Liver (tissue), 9 donors: ENCODE results near the gene CDH6. TPM values are rescaled to one million over a fixed set of nuclear protein-coding genes. Genes with fewer than 3 reads are reported as not detected.

ENCODE experiments used
- DNase-seq: peaks from one replicate; pipeline ENCODE4 v3.0.0-alpha.2; 2017; ENCODE audit warnings: low spot score
- H3K27ac ChIP-seq, 2 donors: one replicate each; pipeline ENCODE4 v1.7.0; 2013; ENCODE audit warnings: inconsistent platforms in 2 of 2, low read length in 2 of 2, control low read depth in 1 of 2, low read depth in 1 of 2, mild to moderate bottlenecking in 1 of 2
- H3K27me3 ChIP-seq, 4 donors: one replicate each; pipeline versions ENCODE4 v1.6.1 to v1.7.0; 2013; ENCODE audit warnings: low read length in 3 of 4, inconsistent platforms in 1 of 4, mild to moderate bottlenecking in 1 of 4, moderate library complexity in 1 of 4; ENCODE audit not compliant: control insufficient read depth in 4 of 4, insufficient read depth in 4 of 4
- H3K36me3 ChIP-seq, 4 donors: one replicate each; pipeline versions ENCODE4 v1.6.1 to v1.7.0; 2013; ENCODE audit warnings: low read length in 3 of 4, mild to moderate bottlenecking in 3 of 4, low read depth in 1 of 4, moderate library complexity in 1 of 4; ENCODE audit not compliant: control insufficient read depth in 4 of 4, insufficient read depth in 3 of 4
- H3K4me1 ChIP-seq, 4 donors: one replicate each; pipeline versions ENCODE4 v1.6.1 to v1.7.0; 2013; ENCODE audit warnings: low read length in 3 of 4, mild to moderate bottlenecking in 3 of 4, moderate library complexity in 1 of 4; ENCODE audit not compliant: control insufficient read depth in 4 of 4, insufficient read depth in 4 of 4
- H3K4me3 ChIP-seq, 3 donors: one replicate each; pipeline versions ENCODE4 v1.6.1 to v1.7.0; 2013; ENCODE audit warnings: low read length in 3 of 3, control low read depth in 1 of 3, low read depth in 1 of 3, mild to moderate bottlenecking in 1 of 3
- H3K9ac ChIP-seq, 2 donors: one replicate each; pipeline ENCODE4 v1.7.0; 2013; ENCODE audit warnings: low read length in 2 of 2, mild to moderate bottlenecking in 2 of 2, moderate library complexity in 2 of 2, control low read depth in 1 of 2, low read depth in 1 of 2
- H3K9me3 ChIP-seq, 4 donors: one replicate each; pipeline versions ENCODE4 v1.6.1 to v1.7.0; 2013; ENCODE audit warnings: low read length in 3 of 4; ENCODE audit not compliant: control insufficient read depth in 4 of 4
- ATF3 ChIP-seq: IDR thresholded peaks from 2 replicates; pipeline ENCODE4 v1.6.1; 2016; ENCODE audit warnings: antibody characterized with exemption
- CTCF ChIP-seq: fragments of 150-350 bp; IDR thresholded peaks from 2 replicates; pipeline ENCODE4 v1.5.1; 2017; ENCODE audit warnings: improper control_type of control experiment, low read depth, low read length; ENCODE audit not compliant: missing input control
- EGR1 ChIP-seq, 2 donors: IDR thresholded peaks; 2 replicates each; pipeline ENCODE4 v1.6.1; 2016 to 2018; ENCODE audit warnings: antibody characterized with exemption in 2 of 2, low read depth in 2 of 2
- FOXA1 ChIP-seq: IDR thresholded peaks from 2 replicates; pipeline ENCODE4 v1.6.1; 2016; ENCODE audit warnings: antibody characterized with exemption
- FOXA2 ChIP-seq: IDR thresholded peaks from 2 replicates; pipeline ENCODE4 v1.6.1; 2016; ENCODE audit warnings: antibody characterized with exemption
- GABPA ChIP-seq, 2 donors: IDR thresholded peaks in 1 of 2; conservative IDR thresholded peaks in 1 of 2; 2 replicates each; pipeline ENCODE4 v1.6.1; 2016; ENCODE audit warnings: antibody characterized with exemption in 2 of 2, mild to moderate bottlenecking in 1 of 2, moderate library complexity in 1 of 2
- HNF4A ChIP-seq, 2 donors: conservative IDR thresholded peaks; 2 replicates each; pipeline ENCODE4 v1.6.1; 2016; ENCODE audit warnings: antibody characterized with exemption in 2 of 2, mild to moderate bottlenecking in 2 of 2
- HNF4G ChIP-seq: IDR thresholded peaks from 2 replicates; pipeline ENCODE4 v1.6.1; 2016; ENCODE audit warnings: antibody characterized with exemption
- JUND ChIP-seq, 2 donors: IDR thresholded peaks; 2 replicates each; pipeline ENCODE4 v1.6.1; 2016; ENCODE audit warnings: antibody characterized with exemption in 2 of 2
- MAX ChIP-seq: IDR thresholded peaks from 2 replicates; pipeline ENCODE4 v1.6.1; 2016; ENCODE audit warnings: antibody characterized with exemption
- NR2F2 ChIP-seq: IDR thresholded peaks from 2 replicates; pipeline ENCODE4 v1.6.1; 2016; ENCODE audit warnings: antibody characterized with exemption
- RAD21 ChIP-seq, 2 donors: IDR thresholded peaks; 2 replicates each; pipeline ENCODE4 v1.6.1; 2016; ENCODE audit warnings: antibody characterized with exemption in 2 of 2, mild to moderate bottlenecking in 2 of 2
- REST ChIP-seq: IDR thresholded peaks from 2 replicates; pipeline ENCODE4 v1.6.1; 2016; ENCODE audit warnings: antibody characterized with exemption, mild to moderate bottlenecking
- RXRA ChIP-seq, 2 donors: IDR thresholded peaks; 2 replicates each; pipeline ENCODE4 v1.6.1; 2017 to 2018; ENCODE audit warnings: antibody characterized with exemption in 2 of 2, mild to moderate bottlenecking in 1 of 2
- SP1 ChIP-seq: IDR thresholded peaks from 2 replicates; pipeline ENCODE4 v1.6.1; 2018; ENCODE audit warnings: antibody characterized with exemption, mild to moderate bottlenecking
- TAF1 ChIP-seq: conservative IDR thresholded peaks from 2 replicates; pipeline ENCODE4 v1.6.1; 2016; ENCODE audit warnings: antibody characterized with exemption, mild to moderate bottlenecking
- YY1 ChIP-seq: IDR thresholded peaks from 2 replicates; pipeline ENCODE4 v1.6.1; 2016; ENCODE audit warnings: antibody characterized with exemption, mild to moderate bottlenecking
- ZBTB33 ChIP-seq: IDR thresholded peaks from 2 replicates; pipeline ENCODE4 v1.6.1; 2016; ENCODE audit warnings: antibody characterized with exemption
- WGBS: extraction: QIAGEN DNeasy Blood & Tissue Kit; methylation state at CpG from one replicate; pipeline ENCODE4 v1.1.7; 2013; 5-methylcytosine and 5-hydroxymethylcytosine counted together
- polyA plus RNA-seq, 2 donors: library from polyadenylated mRNA; stranded (reverse) in 1 of 2; unstranded in 1 of 2; fragments of 200-250 nt in 1 of 2; fragments of >200 nt in 1 of 2; fragmentation: Nextera tagmentation in 1 of 2; extraction: Ambion mirVana in 1 of 2; gene quantifications; one replicate each; pipeline versions ENCODE4 v1.2.1 to v1.2.3, GENCODE V29; 2013 to 2015
- total RNA-seq, 2 donors: library from RNA; depleted of rRNA; stranded (reverse); fragments of >200 nt; gene quantifications; one replicate each; pipeline ENCODE4 v1.2.3, GENCODE V29; 2014
- donor health status: healthy.
- donor health status: healthy.
- donor health status: healthy.
- donor health status: healthy.
- donor health status: healthy.

Gene CDH6
- total and polyA plus RNA-seq, 4 donors = 0.18 to 3.7 (median 0.84) TPM

GRCh38 chr5:31211098-31211497 lies 17.6 kb downstream of the CDH6 start:
- Histone ChIP-seq H3K9ac (no peak overlapping the region), H3K27me3 (peaks cover 0 to 3% (median 0%) of the 10 kb centered on the region in 4 donors), H3K9me3 (no peaks in the 10 kb centered on the region), H3K4me1 (peaks cover 0 to 7% (median 3%) of the 10 kb centered on the region in 4 donors), H3K36me3 (no peaks in the 10 kb centered on the region), H3K4me3 (no peak overlapping the region), H3K27ac (no peak overlapping the region)
- TF ChIP-seq ATF3 = no peak
- no peak for TF ChIP-seq TAF1
- TF ChIP-seq MAX = no peak
- no peak for TF ChIP-seq CTCF
- TF ChIP-seq JUND (IDR thresholded peaks at IDR 0.05) = no peak
- TF ChIP-seq HNF4A (conservative IDR thresholded peaks at IDR 0.05) = no peak
- TF ChIP-seq HNF4G = no peak
- no peak for TF ChIP-seq RXRA (IDR thresholded peaks at IDR 0.05)
- no peak for TF ChIP-seq GABPA (IDR thresholded peaks at IDR 0.05 in 1 of 2, conservative IDR thresholded peaks at IDR 0.05 in 1 of 2)
- TF ChIP-seq SP1 = no peak
- no peak for TF ChIP-seq EGR1 (IDR thresholded peaks at IDR 0.05; ENCODE audit: low read depth in 2 of 2)
- TF ChIP-seq REST = no peak
- no peak for TF ChIP-seq RAD21 (IDR thresholded peaks at IDR 0.05)
- no peak for TF ChIP-seq ZBTB33
- no peak for TF ChIP-seq FOXA2
- no peak for TF ChIP-seq YY1
- TF ChIP-seq NR2F2 = no peak
- TF ChIP-seq FOXA1 = no peak
- no peak for DNase-seq

- Histone ChIP-seq H3K27me3 (peaks cover 0 to 3% (median 0%) of the 10 kb centered on the region in 4 donors), H3K4me1 (peaks cover 0 to 7% (median 3%) of the 10 kb centered on the region in 4 donors), H3K9ac (no peak overlapping the region), H3K9me3 (no peaks in the 10 kb centered on the region), H3K4me3 (no peak overlapping the region), H3K36me3 (no peaks in the 10 kb centered on the region), H3K27ac (no peak overlapping the region)
- DNase-seq = no peak
- WGBS = 51% methylated on average over 4 of the region's 4 CpGs
- no peak for TF ChIP-seq GABPA (IDR thresholded peaks at IDR 0.05 in 1 of 2, conservative IDR thresholded peaks at IDR 0.05 in 1 of 2)
- no peak for TF ChIP-seq NR2F2
- TF ChIP-seq YY1 = no peak
- TF ChIP-seq RXRA (IDR thresholded peaks at IDR 0.05) = no peak
- TF ChIP-seq MAX = no peak
- TF ChIP-seq JUND (IDR thresholded peaks at IDR 0.05) = no peak
- TF ChIP-seq SP1 = no peak
- TF ChIP-seq FOXA2 = no peak
- TF ChIP-seq TAF1 = no peak
- no peak for TF ChIP-seq RAD21 (IDR thresholded peaks at IDR 0.05)
- no peak for TF ChIP-seq REST
- TF ChIP-seq HNF4G = no peak
- no peak for TF ChIP-seq EGR1 (IDR thresholded peaks at IDR 0.05; ENCODE audit: low read depth in 2 of 2)
- TF ChIP-seq HNF4A (conservative IDR thresholded peaks at IDR 0.05) = no peak
- no peak for TF ChIP-seq FOXA1
- no peak for TF ChIP-seq ATF3
These were observed 19.8 kb downstream of the CDH6 start for GRCh38 chr5:31213257-31213656.
